D341Med (cell line): ENCODE data around the gene CYB561.

ENCODE experiments used
- DNase-seq: peaks from one replicate; pipeline ENCODE4 v3.0.0; 2012; ENCODE audit warnings: low spot score

The CYB561 gene

DNA sequence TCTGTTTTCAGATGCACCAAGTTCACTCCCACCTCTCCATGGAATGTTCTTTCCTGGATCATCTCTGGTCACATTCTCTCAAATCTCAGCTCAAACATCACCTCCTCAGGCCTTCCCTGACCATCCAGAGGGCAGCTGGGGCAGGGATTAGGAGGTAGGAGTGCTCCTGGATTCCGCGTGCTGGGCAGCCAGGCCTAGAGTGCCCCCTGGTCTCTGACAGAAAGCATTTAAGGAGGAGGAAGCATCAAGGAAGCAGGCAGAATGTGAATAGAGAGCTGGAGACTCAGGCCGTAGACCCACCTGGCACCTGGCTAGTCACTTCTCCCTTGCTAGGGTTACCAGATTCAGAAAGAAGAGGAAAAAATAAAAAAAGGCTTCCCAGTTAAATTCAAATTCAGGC is 2.5 kb upstream of the CYB561 start:
- DNase-seq: no peak

DNA sequence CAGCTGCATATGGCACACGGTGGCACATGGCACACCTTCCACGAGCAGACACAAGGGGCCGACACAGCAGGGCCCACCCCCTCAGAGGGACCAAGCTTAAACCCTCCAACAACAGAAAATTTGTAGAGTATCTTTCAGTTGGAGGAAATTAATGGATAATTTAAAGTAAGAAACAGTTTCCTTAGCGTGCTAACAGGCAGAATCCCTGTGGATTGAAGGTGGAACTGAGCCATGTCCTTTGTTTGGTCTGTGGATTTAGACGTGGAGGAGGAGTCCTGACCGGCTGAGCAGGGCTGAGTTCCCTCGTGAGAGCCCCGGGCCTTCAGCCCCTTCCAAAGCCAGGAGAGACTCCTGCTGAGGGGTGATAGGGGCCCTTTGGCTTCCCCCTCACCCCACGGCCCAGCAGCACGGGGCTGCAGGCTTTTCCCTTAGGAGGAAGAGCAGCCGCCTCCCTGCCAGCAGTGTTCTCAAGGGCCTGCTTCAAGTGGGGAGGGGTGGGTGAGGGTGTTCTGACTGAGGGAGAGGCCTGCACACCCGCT is 1.4 kb upstream of the CYB561 start:
- DNase-seq: peak; percentile 68

DNA sequence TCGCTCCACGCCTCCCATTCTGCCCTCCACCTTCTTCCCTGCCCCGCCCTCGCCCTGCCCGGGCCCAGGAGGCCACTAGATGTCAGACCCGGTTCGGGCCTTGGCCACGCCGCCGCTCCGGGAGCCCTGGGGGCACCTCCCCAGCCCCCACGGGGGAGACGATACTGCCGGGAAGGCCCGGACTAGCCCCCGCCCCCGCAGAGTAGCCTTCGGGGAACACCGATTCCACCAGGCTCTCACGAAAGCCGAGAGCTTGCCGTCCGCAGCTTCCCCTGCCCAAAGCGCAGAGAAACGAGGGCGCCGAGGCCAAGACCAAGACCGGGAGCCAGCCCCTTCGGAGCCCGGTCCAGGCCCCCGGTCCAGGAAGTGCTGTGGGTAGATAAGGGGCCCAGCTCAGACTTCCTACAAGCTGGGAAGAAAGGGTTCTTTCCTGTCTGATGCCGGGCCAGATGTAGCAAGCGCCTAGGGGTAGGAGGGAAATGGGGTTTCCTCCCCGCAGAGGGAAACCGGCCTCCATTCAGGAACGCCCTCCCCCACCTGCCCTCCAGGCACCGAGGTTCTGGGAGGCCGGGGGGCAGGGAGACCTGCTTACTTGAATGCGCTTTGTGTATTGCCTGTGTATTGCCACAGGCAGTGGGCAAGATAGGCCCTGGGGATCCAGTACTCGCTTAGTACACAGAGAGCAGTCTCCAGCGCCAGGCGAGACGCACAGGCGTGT is 806 bp upstream of the CYB561 start:
- DNase-seq: peak; percentile 67

DNA sequence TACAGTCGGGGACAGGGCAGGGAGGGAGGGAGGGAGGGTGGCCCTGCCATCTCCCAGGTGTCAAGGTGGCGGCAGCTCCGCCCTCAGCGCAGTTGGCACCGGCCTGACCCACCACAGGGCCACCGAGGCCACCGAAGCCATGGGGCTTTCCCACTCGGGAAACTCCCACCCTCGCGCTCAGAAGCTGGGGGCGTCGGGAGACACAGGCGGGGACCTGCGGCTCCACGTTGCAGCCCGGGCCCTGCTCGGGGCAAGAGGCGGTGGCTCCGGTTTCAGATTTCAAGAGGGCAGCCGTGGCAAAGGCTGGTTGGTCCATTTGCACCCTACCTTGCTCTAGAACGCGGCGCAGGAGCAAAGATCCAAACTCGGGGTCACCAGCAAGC is 544 bp downstream of the CYB561 start:
- DNase-seq: no peak

DNA sequence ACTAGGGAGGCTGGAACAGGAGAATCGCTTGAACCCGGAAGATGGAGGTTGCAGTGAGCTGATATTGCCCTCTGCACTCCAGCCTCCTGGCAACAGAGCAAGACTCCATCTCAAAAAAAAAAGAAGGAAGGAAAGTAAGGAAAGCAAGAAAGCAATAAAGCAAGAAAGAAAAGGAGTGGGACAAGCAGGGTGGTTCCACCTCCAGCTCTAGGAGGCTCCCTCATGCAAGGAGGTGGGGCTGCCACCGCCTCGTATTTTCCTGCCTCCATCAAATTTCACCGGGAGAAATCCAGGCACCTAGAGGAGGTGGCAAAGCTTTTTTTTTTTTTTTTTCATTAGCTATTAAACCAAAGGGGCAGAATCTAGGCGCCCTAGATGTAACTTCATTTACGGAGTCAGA is 1.0 kb downstream of the CYB561 start:
- DNase-seq: no peak

DNA sequence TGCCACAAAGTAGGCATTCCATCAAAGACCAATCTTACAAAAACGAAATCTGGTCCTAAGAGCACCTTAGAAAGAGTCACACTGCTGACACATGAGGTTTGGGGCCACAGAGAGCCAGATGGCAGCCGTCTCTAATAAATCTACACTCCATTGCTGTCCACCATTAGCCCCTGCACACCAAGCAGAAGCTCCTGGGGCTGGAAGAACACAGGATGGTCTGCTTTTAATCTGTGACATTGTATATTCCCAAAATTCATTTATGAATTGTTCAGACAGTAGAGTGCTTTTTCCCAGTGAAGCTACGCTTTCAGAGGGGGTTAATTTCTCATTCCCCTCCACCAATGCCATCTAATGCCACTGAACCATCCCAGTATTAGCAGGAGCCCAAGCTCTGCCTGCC is 1.6 kb downstream of the CYB561 start:
- DNase-seq: no peak

DNA sequence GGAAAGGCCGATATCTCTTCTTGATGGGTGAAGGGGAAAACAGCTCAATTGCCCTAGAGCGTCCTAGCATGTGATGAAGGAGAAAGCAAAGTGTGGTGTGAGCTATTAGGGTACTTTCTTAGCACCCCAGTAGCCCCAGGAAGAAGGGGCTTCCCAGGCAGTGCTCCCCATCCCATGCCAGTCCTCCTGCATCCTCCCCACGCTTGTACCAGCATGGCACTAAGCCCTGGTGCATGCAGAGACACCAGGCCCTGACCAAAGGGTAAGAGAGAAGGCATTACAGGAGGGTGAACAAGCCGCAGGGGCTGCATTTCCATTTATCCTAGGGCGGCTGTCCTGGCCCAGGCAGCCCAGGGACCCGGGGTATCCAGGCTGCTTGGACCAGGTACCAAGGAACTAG is 3.1 kb downstream of the CYB561 start:
- DNase-seq: no peak

DNA sequence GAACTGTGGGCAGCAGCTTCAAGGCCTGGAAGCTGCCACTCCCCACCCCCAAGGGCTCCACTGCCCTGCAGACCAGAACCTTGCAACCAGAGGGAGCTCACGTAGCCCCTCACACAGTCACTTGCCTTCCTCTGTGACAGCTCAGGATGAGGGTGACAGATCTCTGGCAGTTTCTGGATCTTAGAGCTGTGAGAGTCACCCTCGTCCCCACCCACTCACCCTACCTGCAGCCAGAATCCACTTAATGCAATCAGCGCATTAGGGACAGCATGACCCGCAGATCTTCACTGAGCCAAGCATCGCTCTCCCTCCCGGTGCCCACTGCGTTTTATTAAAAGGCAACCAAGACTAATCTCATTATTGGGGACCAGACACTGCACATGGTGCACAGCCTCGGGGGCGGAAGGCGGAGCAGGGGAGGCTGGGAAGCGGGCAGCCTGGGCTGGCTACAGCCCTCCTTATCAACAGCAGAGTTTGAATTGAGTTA is 3.5 kb downstream of the CYB561 start:
- peak; percentile 86 for DNase-seq

DNA sequence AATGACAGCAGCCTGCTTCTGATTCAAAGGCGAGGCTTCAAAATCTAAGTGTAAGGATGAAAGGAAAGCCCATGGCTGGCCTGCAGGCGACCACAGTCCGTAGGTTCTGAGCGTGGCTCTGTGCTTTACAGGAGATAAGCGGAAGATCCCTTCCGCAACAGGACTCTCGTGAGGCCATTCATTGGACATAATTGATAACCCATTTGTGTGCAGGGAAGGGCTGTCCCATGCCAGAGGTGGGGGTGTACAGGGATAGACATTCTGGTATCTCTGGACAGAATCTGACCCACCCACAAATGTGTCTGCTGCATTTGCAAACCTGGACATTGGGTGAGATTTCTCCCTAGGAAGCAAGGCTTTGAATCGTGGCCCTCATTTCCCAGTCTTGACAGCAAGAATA is 4.0 kb downstream of the CYB561 start:
- no peak for DNase-seq

DNA sequence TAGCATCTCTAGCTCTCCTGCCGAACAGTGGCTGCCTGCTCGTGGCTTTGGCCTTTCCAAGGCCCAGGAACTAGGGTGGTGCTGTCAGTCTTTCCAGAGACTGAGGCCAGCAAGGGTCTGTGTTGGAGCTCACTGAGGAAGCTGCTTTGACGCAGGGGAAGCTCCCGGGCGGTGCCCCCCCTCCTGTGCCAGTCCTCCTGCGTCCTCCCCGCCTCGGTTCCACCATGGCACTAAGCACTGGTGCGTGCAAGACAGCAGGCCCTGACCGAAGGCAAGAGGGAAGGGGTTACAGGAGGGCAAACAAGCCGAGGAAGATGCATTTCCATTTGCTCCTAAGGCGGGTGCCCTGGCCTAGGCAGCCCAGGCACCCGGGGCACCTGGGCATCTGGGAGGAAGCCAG is 4.5 kb downstream of the CYB561 start:
- no peak for DNase-seq

DNA sequence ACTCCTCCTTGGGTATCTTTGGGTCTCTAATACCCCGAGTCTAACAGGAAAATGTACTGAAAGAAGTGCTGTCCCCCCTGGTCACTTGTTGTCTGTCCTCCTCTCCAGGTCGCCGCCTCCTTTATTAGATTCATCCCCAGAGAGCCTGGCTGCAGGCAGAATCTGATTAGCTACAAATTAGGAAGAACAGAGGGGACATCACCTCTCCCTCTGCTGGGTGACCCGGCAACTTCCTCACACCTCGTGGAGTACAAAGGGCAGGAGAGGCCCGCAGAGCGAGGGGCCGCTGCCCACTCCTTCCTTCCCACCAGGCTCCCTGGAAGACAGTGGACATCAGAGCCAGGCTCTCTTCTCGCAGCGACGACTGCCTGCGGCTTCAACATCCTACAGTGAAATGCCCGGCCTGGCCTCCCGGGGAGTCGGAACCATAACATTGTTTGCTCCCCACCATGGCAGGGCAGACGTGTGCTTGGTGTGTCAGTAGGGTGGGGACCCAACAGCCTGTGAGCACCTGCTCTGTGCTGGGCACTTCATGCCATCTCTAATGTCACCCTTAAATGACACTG is 5.3 kb downstream of the CYB561 start:
- DNase-seq: no peak

DNA sequence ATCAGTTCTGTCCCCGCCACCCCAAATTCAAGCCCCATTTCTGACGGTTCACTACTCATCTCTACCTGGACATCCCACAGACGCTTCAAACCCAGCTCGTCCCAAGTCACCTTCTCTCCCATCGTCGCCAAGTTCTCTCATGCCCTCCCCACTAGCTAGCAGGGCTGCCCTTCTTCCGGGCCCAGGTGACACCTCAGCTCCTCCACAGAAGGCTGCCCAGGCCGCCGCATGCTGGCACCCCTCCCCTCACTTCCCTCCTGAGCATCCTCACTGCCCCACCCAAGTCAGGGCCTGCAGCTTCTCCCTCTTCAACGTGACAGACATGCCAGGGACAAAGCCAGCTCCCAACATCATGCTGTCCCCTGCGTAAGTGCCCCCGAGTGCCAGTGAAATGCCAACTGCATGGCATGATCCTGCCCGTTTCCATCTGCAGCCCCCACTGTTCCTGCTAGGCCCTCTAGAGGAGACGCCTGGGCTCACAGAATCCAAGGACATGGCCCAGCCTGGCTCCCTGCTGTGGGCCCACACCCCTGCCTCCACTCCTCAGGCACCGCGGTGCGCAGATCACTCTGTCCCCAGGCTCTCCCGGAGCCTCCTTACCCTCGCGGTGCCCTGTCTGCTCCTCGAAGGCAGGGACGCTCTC is 5.9 kb downstream of the CYB561 start:
- no peak for DNase-seq

DNA sequence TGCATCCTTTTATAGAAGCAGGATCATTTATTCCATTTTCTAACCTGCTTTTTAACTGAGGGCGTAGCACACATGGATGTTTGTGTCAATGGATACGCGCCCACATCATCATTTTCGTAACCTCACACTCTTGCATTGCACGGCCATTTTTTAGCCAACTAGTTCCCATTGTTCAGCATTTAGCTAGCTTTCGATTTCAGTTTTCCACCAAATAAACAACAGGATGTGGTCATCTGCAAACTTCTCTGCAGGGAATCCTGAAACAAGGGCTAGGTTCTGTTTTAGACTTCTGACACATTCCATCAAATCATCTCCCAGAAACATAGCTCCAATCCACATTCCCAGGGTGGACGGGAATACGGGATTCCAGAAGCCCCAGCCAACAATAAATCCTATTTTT is 6.4 kb downstream of the CYB561 start:
- DNase-seq: no peak

DNA sequence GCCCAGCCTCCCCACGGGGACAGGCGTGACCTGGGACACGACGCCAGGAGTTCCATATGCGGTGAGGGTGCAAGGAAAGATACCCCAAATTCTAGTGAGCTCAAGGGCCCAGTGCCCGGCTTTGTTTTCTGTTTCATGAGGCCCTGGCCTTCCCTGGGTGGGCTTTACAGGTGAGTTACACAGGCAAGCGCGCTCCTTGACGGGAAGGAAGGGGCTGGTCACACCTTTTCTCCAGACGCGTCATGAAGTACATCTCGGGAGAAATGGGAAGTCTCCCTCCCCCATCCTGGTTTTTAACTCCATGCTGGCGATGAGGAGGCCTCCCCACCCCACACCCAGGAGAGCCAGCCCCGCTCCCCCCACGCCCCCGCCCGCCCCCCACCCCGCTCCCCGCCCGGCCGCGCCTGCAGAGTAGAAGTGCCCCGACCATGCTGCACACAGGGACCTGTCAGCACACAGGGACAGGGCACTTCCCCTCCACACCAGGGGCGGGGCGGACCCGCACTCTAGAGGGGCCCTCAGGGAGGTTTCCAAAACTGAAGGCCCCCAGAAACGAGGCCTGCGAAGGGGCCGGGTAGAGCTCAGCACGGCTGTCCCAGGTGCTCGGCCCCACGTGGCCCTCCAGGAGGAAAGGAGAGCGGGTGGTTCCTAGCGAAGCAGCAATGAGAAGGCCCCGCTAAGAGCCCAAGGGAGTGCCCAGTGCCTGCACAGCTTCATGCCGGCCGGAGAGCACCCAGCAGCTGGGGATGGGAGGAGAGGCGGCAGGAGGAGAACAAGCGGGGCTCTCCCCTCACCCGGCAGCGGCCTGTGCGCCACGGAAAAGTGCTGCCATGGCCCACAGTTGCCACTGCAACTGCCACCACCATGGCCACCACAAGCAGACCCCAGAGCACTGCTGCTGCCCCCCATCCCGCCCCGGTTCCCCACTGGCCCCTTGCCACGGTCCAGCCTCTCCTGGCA is 7.7 kb downstream of the CYB561 start:
- DNase-seq: no peak

DNA sequence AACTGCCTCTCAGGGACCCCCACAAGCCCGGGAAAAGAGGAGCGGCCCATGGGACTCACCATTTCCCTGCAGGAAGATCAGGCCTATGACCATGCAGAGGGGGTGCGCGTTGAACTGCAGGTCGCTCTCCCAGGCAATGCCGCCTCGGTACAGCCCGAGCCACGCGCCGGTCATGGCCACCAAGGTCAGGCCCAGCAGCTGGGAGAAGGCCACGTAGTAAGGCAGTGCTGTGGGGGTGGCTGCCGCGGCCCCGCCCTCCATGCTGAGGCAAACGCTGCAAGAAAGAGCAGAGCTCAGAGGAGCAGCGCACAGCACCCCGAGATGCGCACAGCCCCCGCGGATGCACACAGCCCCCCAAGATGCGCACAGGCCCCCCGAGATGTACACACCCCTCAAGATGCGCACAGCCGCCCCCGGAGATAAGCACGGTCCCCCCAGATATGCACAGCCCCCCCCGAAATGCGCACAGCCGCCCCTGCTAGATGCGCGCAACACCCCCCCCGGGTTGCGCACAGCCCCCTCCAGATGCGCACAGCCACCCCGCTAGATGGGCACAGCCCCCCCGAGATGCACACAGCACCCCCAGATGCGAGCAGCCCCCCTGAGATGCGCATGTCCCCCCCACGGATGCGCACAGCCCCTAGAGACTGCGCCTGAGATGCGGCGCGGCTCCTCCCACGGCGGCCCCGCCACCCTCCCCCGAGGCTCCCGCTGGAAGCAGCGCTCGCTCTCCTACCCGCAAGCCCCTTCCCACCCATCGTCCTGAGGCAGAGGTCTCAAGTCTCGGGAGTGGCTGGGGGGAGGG is 8.6 kb downstream of the CYB561 start:
- DNase-seq: no peak

DNA sequence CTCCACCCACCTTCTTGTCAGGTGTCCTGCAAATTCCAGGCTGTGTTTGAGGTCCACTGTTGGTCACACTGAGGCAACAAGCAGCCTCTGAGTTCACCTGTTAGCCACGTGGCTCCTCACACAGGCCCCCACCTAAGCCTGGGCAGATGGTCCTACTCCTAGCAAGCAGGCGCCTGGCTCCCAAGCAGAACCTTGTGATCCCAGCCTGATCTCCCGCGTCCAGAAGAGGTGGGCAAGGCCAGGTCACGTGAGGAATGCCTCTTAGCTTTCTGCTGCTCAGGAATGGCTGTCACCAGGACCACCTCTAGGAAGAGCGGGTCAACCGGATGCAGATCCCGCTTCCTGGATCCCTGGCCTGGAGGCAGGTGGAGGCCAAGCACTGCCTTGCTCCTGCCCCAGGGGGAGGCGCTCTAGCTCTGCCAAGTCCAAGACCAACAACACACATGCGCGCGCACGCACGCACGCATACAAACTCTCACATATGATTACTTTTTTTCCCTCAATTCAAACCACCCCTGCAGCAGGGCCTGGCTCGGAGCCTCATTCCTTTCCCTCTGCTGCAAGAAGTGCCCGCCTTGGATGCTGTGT is 9.5 kb downstream of the CYB561 start:
- DNase-seq: peak; percentile 68

DNA sequence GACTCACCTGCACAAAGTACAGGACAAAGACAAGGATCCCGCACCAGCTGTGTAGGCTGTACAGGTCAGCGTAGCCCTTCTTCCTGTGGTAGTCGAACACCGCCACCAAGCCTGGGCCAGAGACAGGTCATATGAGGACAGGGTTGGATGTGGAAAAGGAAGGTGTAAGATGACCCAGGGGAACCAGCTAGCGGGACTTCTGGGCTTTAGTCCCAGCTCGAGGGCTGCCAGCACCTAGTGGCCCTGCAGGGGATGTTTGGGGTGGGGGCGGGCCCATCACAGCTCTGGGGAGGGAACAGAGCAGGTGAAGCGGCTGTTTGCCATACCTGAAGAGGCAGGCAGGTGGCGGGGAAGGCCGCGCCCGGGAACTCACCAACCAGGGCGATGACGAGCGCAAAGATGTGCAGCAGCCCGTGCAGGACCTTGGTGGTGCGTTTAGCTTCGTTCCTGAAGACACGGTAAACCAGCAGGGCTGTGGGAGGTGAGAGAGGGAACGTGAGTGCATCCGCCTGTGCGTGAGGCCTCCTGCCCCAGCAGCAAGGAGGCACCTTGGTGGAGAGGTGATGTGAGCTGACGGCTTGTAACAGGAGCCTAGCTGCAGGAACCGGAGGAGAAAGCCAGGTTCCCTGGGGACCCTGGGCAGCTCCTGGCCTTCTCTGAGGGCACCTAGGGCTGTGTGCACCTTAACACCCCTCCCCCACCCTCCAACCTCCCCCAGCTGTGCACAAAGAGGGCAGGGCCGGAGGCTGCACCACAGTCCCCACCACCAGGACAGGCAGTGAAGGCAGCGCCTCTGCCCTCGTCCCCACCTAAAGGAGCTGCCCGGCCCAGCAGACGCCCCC is 10.2 kb downstream of the CYB561 start:
- peak; percentile 60 for DNase-seq

DNA sequence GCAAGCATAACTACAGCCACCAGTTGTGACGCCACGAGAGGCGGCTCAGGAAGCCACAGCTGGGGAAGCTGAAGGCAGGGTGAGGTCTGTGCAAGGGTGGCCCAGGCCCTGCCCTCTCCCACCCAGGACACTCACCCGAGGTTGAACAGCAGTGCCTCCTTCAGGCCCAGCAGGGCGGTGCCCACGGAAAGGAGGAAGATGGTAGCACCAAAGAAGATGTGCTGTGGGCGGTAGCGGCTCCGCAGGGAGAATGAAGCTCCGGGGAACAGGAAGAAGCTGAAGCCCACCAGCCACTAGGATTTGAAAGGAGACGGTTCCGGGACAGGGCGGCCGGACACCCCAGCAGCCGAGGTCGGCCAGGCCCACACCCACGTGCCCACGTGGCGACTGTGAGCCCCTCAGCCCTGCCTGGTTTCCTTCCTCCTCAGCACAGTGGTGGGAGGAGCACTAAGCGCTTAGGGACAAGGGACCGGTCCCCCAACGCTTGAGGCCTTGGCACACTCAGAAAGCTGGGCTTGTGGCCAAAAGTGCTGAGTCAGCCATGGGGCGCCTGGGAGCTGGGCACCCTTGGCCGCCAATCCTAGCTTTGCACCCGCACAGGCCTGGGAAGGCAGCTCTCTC is 11.0 kb downstream of the CYB561 start:
- peak; percentile 54 for DNase-seq
